Tibial nerve (tissue), 4 donors: ENCODE results near the gene FMN2. TPM values are rescaled to one million over a fixed set of nuclear protein-coding genes. Genes with fewer than 3 reads are reported as not detected.

Experiments used
- DNase-seq, 2 donors: peaks; one replicate each; pipeline ENCODE4 v3.0.0-alpha.2; 2019; ENCODE audit warnings: low spot score in 2 of 2
- H3K27ac ChIP-seq, 4 donors: fragments of 200-600 bp; sonication (generic) in 3 of 4; one replicate each; pipeline ENCODE4 v1.5.1; 2017 to 2019; ENCODE audit warnings: mild to moderate bottlenecking in 1 of 4
- H3K27me3 ChIP-seq, 2 donors: fragments of 200-600 bp; sonication (generic) in 1 of 2; one replicate each; pipeline versions ENCODE4 v1.5.1 to v1.6.0; 2017 to 2019
- H3K36me3 ChIP-seq, 3 donors: fragments of 200-600 bp; sonication (generic); one replicate each; pipeline ENCODE4 v1.5.1; 2018 to 2019
- H3K4me1 ChIP-seq, 4 donors: fragments of 200-600 bp; sonication (generic) in 3 of 4; one replicate each; pipeline ENCODE4 v1.5.1; 2017 to 2019
- H3K4me3 ChIP-seq, 4 donors: fragments of 200-600 bp; sonication (generic) in 3 of 4; one replicate each; pipeline ENCODE4 v1.5.1; 2017 to 2019; ENCODE audit warnings: mild to moderate bottlenecking in 1 of 4, moderate library complexity in 1 of 4
- H3K9me3 ChIP-seq, 4 donors: fragments of 200-600 bp; sonication (generic) in 3 of 4; one replicate each; pipeline ENCODE4 v1.5.1; 2017 to 2019
- CTCF ChIP-seq, 5 experiments: fragments of 200-600 bp in 3 of 5; fragments of 450-650 bp in 2 of 5; sonication (generic) in 3 of 5; IDR thresholded peaks; one replicate each; pipeline ENCODE4 v1.5.1; 2016 to 2019; ENCODE audit warnings: antibody characterized with exemption in 5 of 5, mild to moderate bottlenecking in 3 of 5, moderate library complexity in 2 of 5
- EP300 ChIP-seq, 2 donors: sonication (generic); formaldehyde crosslinking; IDR thresholded peaks; one replicate each; pipeline ENCODE4 v1.6.1; 2017; ENCODE audit warnings: antibody characterized with exemption in 2 of 2, mild to moderate bottlenecking in 1 of 2
- POLR2A ChIP-seq, 2 donors: fragments of 450-650 bp; IDR thresholded peaks; one replicate each; pipeline ENCODE4 v1.6.1; 2017; ENCODE audit warnings: antibody characterized with exemption in 2 of 2, mild to moderate bottlenecking in 2 of 2, moderate library complexity in 2 of 2
- WGBS, 2 donors: methylation state at CpG; one replicate each; pipeline ENCODE4 v1.1.5; 2018; 5-methylcytosine and 5-hydroxymethylcytosine counted together
- total RNA-seq, 4 donors: library from RNA; depleted of rRNA; stranded (reverse); fragments of >200 nt; gene quantifications; one replicate each; pipeline ENCODE4 v1.1.0, GENCODE V29; 2016

Gene FMN2
- total RNA-seq, 4 donors from 2014 or later: 16.7 to 24.9 (median 24.4) TPM

- Histone ChIP-seq H3K4me3 (no peak overlapping the region), H3K27ac (no peak overlapping the region), H3K27me3 (no peaks in the 10 kb centered on the region), H3K36me3 (no peaks in the 10 kb centered on the region), H3K4me1 (no peaks in the 10 kb centered on the region), H3K9me3 (no peaks in the 10 kb centered on the region)
- TF ChIP-seq EP300 (IDR thresholded peaks at IDR 0.05) (no peak), CTCF (IDR thresholded peaks at IDR 0.05) (no peak), POLR2A (IDR thresholded peaks at IDR 0.05) (no peak)
- WGBS, 2 donors: 90% methylated on average over 6 of the region's 6 CpGs
- no peak for DNase-seq
Measured at GRCh38 chr1:240478536-240478935, 386.9 kb downstream of the FMN2 start.

- Histone ChIP-seq H3K4me1 (no peaks in the 10 kb centered on the region), H3K27ac (no peak overlapping the region), H3K4me3 (no peak overlapping the region), H3K27me3 (no peaks in the 10 kb centered on the region), H3K9me3 (no peaks in the 10 kb centered on the region), H3K36me3 (no peaks in the 10 kb centered on the region)
- no peak for TF ChIP-seq EP300 (IDR thresholded peaks at IDR 0.05)
- TF ChIP-seq CTCF (IDR thresholded peaks at IDR 0.05): no peak
- no peak for TF ChIP-seq POLR2A (IDR thresholded peaks at IDR 0.05)
- 88 to 90% methylated on average over 6 of the region's 6 CpGs for WGBS, 2 donors
- DNase-seq: no peak
Measured at GRCh38 chr1:240484804-240485443, 393.2 kb downstream of the FMN2 start.

DNA sequence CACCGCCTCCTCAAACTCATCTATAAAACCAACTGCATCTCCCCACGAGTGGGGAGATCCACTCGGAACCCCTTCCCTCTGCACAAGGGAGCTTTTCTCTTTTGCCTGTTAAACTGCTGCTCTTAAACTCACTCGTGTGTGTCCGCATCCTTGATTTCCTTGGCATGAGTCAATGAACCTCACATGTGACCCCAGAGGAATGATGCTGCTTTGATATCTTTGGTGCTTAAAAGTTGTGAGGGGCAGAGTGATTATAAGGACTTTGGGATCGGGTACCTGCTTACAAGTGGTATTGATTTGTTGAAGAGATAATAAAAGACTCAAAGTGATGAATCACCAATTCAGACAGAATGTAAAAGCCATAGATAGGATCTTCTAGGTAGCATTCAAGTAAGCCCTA is 394.9 kb downstream of the FMN2 start:
- H3K27me3 ChIP-seq: no peaks in the 10 kb centered on the region
- TF ChIP-seq CTCF (IDR thresholded peaks at IDR 0.05) (no peak), EP300 (IDR thresholded peaks at IDR 0.05) (no peak), POLR2A (IDR thresholded peaks at IDR 0.05) (no peak)
- 66 to 67% methylated on average over 6 of the region's 6 CpGs for WGBS, 2 donors
- no peak overlapping the region for H3K27ac ChIP-seq
- H3K4me1 ChIP-seq: no peaks in the 10 kb centered on the region
- H3K4me3 ChIP-seq: no peak overlapping the region
- no peaks in the 10 kb centered on the region for H3K9me3 ChIP-seq
- DNase-seq: no peak
- no peaks in the 10 kb centered on the region for H3K36me3 ChIP-seq

DNA sequence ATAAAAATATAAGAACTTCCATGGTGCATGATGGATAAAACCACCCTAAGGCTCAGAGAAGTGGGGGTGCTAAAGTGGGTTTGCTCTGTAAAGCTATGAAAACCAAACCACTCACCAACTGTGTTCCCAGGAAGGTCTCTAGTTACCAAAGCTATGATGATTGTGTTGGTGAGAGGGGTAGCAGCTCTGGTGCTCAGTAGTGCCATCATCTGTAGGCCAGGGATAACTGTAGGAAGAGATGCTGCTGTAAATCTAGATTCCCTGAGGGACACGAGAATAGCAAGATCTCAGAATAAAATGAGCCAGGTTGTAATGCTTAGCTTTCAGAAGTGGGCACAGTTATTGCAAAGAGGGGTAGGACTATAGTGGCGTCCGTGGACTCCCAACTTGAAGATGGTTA is 395.8 kb downstream of the FMN2 start:
- Histone ChIP-seq H3K27me3 (no peaks in the 10 kb centered on the region), H3K9me3 (peaks cover 0 to 2% (median 0%) of the 10 kb centered on the region in 4 donors), H3K27ac (no peak overlapping the region), H3K4me1 (no peaks in the 10 kb centered on the region), H3K36me3 (no peaks in the 10 kb centered on the region), H3K4me3 (no peak overlapping the region)
- no peak for DNase-seq
- WGBS, 2 donors: 80 to 83% methylated on average over 3 of the region's 3 CpGs
- TF ChIP-seq EP300 (IDR thresholded peaks at IDR 0.05): no peak
- no peak for TF ChIP-seq POLR2A (IDR thresholded peaks at IDR 0.05)
- TF ChIP-seq CTCF (IDR thresholded peaks at IDR 0.05): no peak

DNA sequence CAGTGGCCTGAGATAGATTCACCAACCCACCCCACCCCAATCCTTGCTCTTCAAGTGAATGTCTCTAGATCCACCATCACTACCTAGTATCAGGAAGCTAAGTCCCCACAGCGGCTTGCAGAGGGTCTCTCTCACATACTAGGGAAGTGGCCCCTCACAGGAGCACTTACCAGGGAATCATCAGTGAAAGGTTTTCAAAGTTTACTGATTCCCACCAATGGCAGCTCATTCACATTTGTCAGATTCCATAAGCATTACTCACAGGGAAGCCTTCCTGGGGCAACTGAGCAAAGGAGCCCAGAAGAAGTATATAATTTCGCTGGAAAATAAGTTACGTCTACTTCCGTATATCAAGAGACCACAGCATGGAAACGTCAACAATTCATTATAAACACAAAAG is 399.5 kb downstream of the FMN2 start:
- TF ChIP-seq CTCF (IDR thresholded peaks at IDR 0.05) (no peak), POLR2A (IDR thresholded peaks at IDR 0.05) (no peak), EP300 (IDR thresholded peaks at IDR 0.05) (no peak)

More for the DNA sequence above, 399.5 kb downstream of the FMN2 start:
- Histone ChIP-seq H3K27me3 (no peaks in the 10 kb centered on the region), H3K36me3 (no peaks in the 10 kb centered on the region), H3K27ac (no peak overlapping the region), H3K4me1 (no peaks in the 10 kb centered on the region), H3K4me3 (no peak overlapping the region), H3K9me3 (peaks cover 0 to 7% (median 0%) of the 10 kb centered on the region in 4 donors)
- no peak for DNase-seq
- WGBS, 2 donors: 74 to 79% methylated on average over 5 of the region's 5 CpGs
